ENCODE measurements around the gene FBN3. TPM values are rescaled to one million over a fixed set of nuclear protein-coding genes. Genes with fewer than 3 reads are reported as not detected.

FBN3 gene
- total RNA-seq, 1 donor from 2014 or later: not detected

- no peak for DNase-seq (ENCODE audit: low spot score)
These were observed 128.7 kb downstream of the FBN3 start for GRCh38 chr19:8020681-8021080.

GRCh38 chr19:8017808-8018207 lies 131.6 kb downstream of the FBN3 start:
- DNase-seq (ENCODE audit: low spot score): no peak

Other genes with a start within 250 kb of the FBN3 start
- 35.1 TPM for gene MAP2K7, start 245.7 kb downstream of the FBN3 start, total RNA-seq
- gene TGFBR3L, start 234.8 kb downstream of the FBN3 start, total RNA-seq: 2.2 TPM
- 21.0 TPM for gene SNAPC2, start 229.3 kb downstream of the FBN3 start, total RNA-seq
- gene CTXN1, start 223.5 kb downstream of the FBN3 start, total RNA-seq: 2.2 TPM
- 78.3 TPM for gene TIMM44, start 205.9 kb downstream of the FBN3 start, total RNA-seq
- 77.9 TPM for gene ELAVL1, start 144.0 kb downstream of the FBN3 start, total RNA-seq
- not detected for gene CCL25, start 96.8 kb downstream of the FBN3 start, total RNA-seq
- 49.8 TPM for gene CERS4, start 59.8 kb upstream of the FBN3 start, total RNA-seq
- 24.3 TPM for gene CD320, start 158.8 kb upstream of the FBN3 start, total RNA-seq
- 53.0 TPM for gene NDUFA7, start 171.8 kb upstream of the FBN3 start, total RNA-seq
- gene RPS28, start 171.9 kb upstream of the FBN3 start, total RNA-seq: 1,953 TPM
- gene KANK3, start 193.7 kb upstream of the FBN3 start, total RNA-seq: 12.8 TPM
- gene ANGPTL4, start 214.6 kb upstream of the FBN3 start, total RNA-seq: 13.2 TPM
- gene RAB11B, start 240.8 kb upstream of the FBN3 start, total RNA-seq: 133 TPM